Neuron (in vitro differentiated cells): ENCODE measurements around the gene KANK4.
A peak's percentile ranks its signal among the peaks of the same experiment; 100 is the strongest.

Experiments
- H2AFZ ChIP-seq: one replicate; pipeline ENCODE4 v1.6.1; 2013; ENCODE audit warnings: low read depth, mild to moderate bottlenecking, inconsistent platforms, low read length, moderate library complexity
- H3K27me3 ChIP-seq: one replicate; pipeline ENCODE4 v1.6.1; 2013; ENCODE audit warnings: low read length; ENCODE audit not compliant: insufficient read depth
- H3K36me3 ChIP-seq: one replicate; pipeline ENCODE4 v1.6.1; 2013; ENCODE audit warnings: low read length; ENCODE audit not compliant: insufficient read depth
- H3K4me1 ChIP-seq: one replicate; pipeline ENCODE4 v1.6.1; 2013; ENCODE audit warnings: low read length; ENCODE audit not compliant: insufficient read depth
- H3K4me3 ChIP-seq: 2 replicates; pipeline ENCODE4 v1.5.1; 2013; ENCODE audit warnings: mild to moderate bottlenecking, low read length, moderate library complexity
- H3K9me3 ChIP-seq: one replicate; pipeline ENCODE4 v1.6.1; 2013; ENCODE audit warnings: low read length

KANK4 gene

GRCh38 chr1:62285984-62286785, 33.0 kb downstream of the KANK4 start:
- Histone ChIP-seq H3K4me3 (peak overlapping the region; percentile 12), H3K36me3 (no peaks in the 10 kb centered on the region), H3K4me1 (peaks cover 38% of the 10 kb centered on the region), H3K27me3 (peaks cover 27% of the 10 kb centered on the region), H3K9me3 (no peaks in the 10 kb centered on the region), H2AFZ (peak overlapping the region; percentile 9)

- Histone ChIP-seq H3K9me3 (no peaks in the 10 kb centered on the region), H3K4me3 (no peak overlapping the region), H3K27me3 (peaks cover 31% of the 10 kb centered on the region), H3K36me3 (no peaks in the 10 kb centered on the region), H3K4me1 (peaks cover 38% of the 10 kb centered on the region), H2AFZ (no peak overlapping the region)
Observed at GRCh38 chr1:62285440-62285839, 33.8 kb downstream of the KANK4 start.

GRCh38 chr1:62283986-62284385, 35.2 kb downstream of the KANK4 start:
- Histone ChIP-seq H3K36me3 (no peaks in the 10 kb centered on the region), H3K4me1 (peaks cover 36% of the 10 kb centered on the region), H3K27me3 (peaks cover 31% of the 10 kb centered on the region), H3K9me3 (no peaks in the 10 kb centered on the region), H2AFZ (no peak overlapping the region), H3K4me3 (no peak overlapping the region)

- H3K9me3 ChIP-seq, result no peaks in the 10 kb centered on the region
- peaks cover 31% of the 10 kb centered on the region for H3K27me3 ChIP-seq
- no peaks in the 10 kb centered on the region for H3K36me3 ChIP-seq
- no peak overlapping the region for H3K4me3 ChIP-seq
- H3K4me1 ChIP-seq, result peaks cover 27% of the 10 kb centered on the region
- H2AFZ ChIP-seq, result no peak overlapping the region
Observed at GRCh38 chr1:62282909-62283755, 36.1 kb downstream of the KANK4 start.

DNA sequence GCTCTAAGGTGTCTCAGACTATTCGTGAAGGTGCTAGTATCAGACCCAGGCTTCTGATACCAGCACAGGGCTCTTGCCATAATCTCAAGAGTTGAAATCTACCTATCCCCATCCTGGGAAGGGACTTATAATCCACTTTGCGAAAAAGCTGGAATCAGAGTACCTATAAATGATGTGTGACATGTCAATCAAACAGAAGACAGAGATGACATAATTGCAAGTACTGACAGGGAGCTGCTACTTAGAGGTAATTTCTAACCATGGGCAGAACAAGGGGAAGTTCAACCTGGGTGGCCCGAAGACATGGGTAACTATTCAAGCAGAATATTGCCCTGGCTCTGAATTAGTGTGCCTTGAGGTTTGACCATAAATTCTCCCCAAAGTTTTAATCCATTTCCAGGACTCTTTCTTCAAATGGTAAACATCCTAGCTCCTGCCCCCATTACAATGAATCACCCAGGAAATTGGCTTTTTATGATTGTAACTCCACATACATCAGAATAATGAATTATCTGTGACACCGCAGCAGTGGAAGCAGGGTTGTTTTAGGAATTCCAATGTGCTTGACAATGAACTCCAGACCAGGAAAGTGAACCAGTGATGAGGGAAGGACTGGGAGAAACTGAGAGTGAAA, 37.2 kb downstream of the KANK4 start:
- Histone ChIP-seq H3K9me3 (no peaks in the 10 kb centered on the region), H3K36me3 (no peaks in the 10 kb centered on the region), H3K4me3 (no peak overlapping the region), H3K27me3 (peaks cover 27% of the 10 kb centered on the region), H3K4me1 (peaks cover 20% of the 10 kb centered on the region), H2AFZ (no peak overlapping the region)

DNA sequence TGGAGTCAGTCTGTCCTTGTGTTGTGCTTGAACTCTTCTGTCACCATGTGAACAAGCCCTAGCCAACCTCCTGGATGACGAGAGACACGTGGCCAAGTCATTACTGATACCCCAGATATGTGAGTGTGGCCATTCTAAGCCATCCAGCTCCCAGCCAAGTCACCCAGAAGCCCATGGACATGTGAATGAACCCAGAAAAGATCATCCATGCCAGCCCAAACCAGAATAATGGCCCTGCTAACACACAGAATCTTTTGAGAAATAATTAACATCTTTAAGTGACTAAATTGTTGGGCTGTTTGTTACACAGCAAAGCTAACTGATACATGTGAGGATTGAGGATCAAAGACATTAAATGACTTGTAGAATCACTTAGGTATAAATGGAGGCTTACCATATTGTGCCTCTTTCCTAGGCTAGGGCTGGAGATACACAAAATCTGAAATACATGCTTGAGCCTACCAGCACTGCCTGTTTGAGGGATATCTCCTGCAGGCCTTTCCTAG, 38.2 kb downstream of the KANK4 start:
- Histone ChIP-seq H3K9me3 (no peaks in the 10 kb centered on the region), H3K36me3 (no peaks in the 10 kb centered on the region), H3K27me3 (peaks cover 17% of the 10 kb centered on the region), H2AFZ (no peak overlapping the region), H3K4me3 (no peak overlapping the region), H3K4me1 (peaks cover 10% of the 10 kb centered on the region)

- H3K4me3 ChIP-seq, result no peak overlapping the region
- H3K36me3 ChIP-seq, result no peaks in the 10 kb centered on the region
- H3K27me3 ChIP-seq, result peaks cover 9% of the 10 kb centered on the region
Observed at GRCh38 chr1:62280150-62280549, 39.1 kb downstream of the KANK4 start.

GRCh38 chr1:62276791-62277190, 42.4 kb downstream of the KANK4 start:
- Histone ChIP-seq H3K4me1 (no peaks in the 10 kb centered on the region), H3K9me3 (no peaks in the 10 kb centered on the region), H3K27me3 (peaks cover 4% of the 10 kb centered on the region), H3K4me3 (no peak overlapping the region), H3K36me3 (no peaks in the 10 kb centered on the region), H2AFZ (no peak overlapping the region)

More at GRCh38 chr1:62280150-62280549, 39.1 kb downstream of the KANK4 start:
- no peaks in the 10 kb centered on the region for H3K9me3 ChIP-seq
- no peak overlapping the region for H2AFZ ChIP-seq
- H3K4me1 ChIP-seq, result peaks cover 5% of the 10 kb centered on the region

GRCh38 chr1:62274496-62275485, 44.4 kb downstream of the KANK4 start:
- Histone ChIP-seq H3K9me3 (no peaks in the 10 kb centered on the region), H2AFZ (no peak overlapping the region)

DNA sequence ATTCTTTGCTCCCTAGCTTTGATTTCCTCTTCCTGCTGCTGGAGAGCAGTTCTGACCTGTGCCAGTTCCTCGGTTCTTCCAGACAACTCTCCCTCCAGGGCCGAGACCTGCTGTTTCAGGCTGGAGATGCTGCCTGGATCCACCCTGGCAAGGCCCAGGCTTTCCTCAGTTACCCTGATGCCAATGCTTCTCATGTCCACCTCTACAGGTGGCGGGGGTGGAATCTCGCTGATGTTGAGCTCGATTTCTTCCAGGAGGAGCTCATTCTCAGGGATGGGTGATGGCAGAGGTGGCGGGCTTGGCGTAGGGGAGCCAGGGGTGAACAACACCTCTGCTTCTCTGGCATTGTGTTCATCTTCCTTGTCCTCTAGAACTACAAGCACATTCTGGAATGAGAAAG, 45.3 kb downstream of the KANK4 start:
- Histone ChIP-seq H3K27me3 (no peaks in the 10 kb centered on the region), H3K4me1 (no peaks in the 10 kb centered on the region)

More at GRCh38 chr1:62274496-62275485, 44.4 kb downstream of the KANK4 start:
- Histone ChIP-seq H3K27me3 (no peaks in the 10 kb centered on the region), H3K4me3 (no peak overlapping the region), H3K4me1 (no peaks in the 10 kb centered on the region), H3K36me3 (no peaks in the 10 kb centered on the region)

DNA sequence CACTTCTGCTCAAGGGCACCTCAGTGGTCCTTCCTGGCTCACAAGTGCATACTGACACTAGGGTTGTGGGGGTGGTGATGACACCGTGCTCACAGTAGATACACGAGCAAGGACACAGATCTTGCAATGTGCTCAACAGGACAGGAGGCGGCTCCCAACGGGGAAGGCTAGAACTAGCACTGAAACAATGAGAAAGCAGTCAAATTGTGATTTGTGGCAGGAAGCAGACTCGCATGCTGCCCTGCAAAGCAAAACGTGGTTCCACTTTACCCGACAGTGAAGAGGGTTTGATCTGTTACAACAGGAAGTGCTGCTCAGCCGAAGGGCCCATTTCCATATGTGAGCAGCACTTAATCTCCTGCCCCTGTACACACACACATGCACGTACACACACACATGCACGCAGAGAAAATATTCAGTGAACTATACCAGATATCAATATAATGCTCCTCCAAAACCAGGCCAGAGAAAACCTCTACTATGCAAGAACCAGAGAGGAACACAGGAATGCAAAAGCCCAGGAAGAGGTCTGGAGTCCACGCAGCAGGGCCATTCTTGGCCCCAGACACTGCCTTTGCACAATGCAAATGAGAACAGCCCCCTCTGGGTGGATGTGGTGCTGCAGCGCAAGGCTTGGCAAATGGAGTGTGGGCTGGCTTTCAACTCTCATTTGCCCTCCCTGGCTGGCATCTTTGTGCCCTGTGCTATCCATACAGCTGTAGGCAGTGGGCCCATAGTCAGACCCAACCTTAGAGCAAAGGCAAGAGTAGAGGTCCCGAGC, 47.1 kb downstream of the KANK4 start:
- H3K9me3 ChIP-seq, result no peaks in the 10 kb centered on the region
- H3K27me3 ChIP-seq, result no peaks in the 10 kb centered on the region
- H3K4me3 ChIP-seq, result no peak overlapping the region
- no peak overlapping the region for H2AFZ ChIP-seq
- H3K4me1 ChIP-seq, result no peaks in the 10 kb centered on the region
- no peaks in the 10 kb centered on the region for H3K36me3 ChIP-seq

More for the DNA sequence above, 45.3 kb downstream of the KANK4 start:
- H2AFZ ChIP-seq, result no peak overlapping the region
- H3K36me3 ChIP-seq, result no peaks in the 10 kb centered on the region
- no peaks in the 10 kb centered on the region for H3K9me3 ChIP-seq
- H3K4me3 ChIP-seq, result no peak overlapping the region
